HepG2 (cell line): ENCODE measurements around the gene CHST11. TPM values are rescaled to one million over a fixed set of nuclear protein-coding genes. Genes with fewer than 3 reads are reported as not detected.

Source experiments
- ATAC-seq: fragments of 200-7000 bp; cut with Tn5 transposase; 3 replicates; pipeline ENCODE4 v1.9.1; 2020; ENCODE audit warnings: mild to moderate bottlenecking, moderate library complexity
- BruUV-seq: library from RNA; stranded (reverse); fragments of 400-500 nt; replicated peaks from 2 replicates; lab custom pipeline; 2021; lab: Mats Ljungman, UMichigan
- CTCF ChIA-PET: fragments of 300-600 bp; formaldehyde crosslinking; extraction: SDS; loops from one replicate; lab custom pipeline; 2021; ENCODE audit warnings: low total read pairs, inconsistent platforms, low intra/inter-chr PET ratio; lab: Yijun Ruan, JAX
- POLR2A ChIA-PET: fragments of 350-600 bp; sonication (Branson Sonifier 250); formaldehyde crosslinking; loops from one replicate; lab custom pipeline; 2020; ENCODE audit warnings: antibody characterized with exemption, inconsistent platforms; lab: Yijun Ruan, JAX
- DNase-seq: peaks from one replicate; pipeline ENCODE4 v3.0.0-alpha.2; 2015; ENCODE audit warnings: low spot score
- FAIRE-seq: peaks from 3 replicates; lab custom pipeline; 2011; peaks lifted over from hg19 to GRCh38; lab: Jason Lieb, UNC
- H2AFZ ChIP-seq: one replicate; pipeline ENCODE4 v1.6.1; 2011; ENCODE audit warnings: low read length, inconsistent platforms
- H3K27ac ChIP-seq: fragments of 300-600 bp; 3 replicates; pipeline ENCODE4 v1.8.0; 2011; ENCODE audit warnings: mixed run types, mild to moderate bottlenecking, mixed read lengths, low read length, inconsistent platforms; ENCODE audit not compliant: insufficient read depth; ENCODE audit errors: extremely low read length
- H3K27me3 ChIP-seq, 2 experiments: fragments of 200-600 bp in 1 of 2; 2 replicates in 1 of 2; 3 replicates in 1 of 2; pipeline versions ENCODE4 v1.6.0 to v1.8.0; 2011; ENCODE audit warnings: low read length in 2 of 2, mild to moderate bottlenecking in 2 of 2, moderate library complexity in 2 of 2, inconsistent platforms in 1 of 2; ENCODE audit not compliant: insufficient read depth in 2 of 2, control insufficient read depth in 1 of 2
- H3K36me3 ChIP-seq, 2 experiments: fragments of 200-600 bp in 1 of 2; replicated peaks in 1 of 2; 2 replicates in 1 of 2; 3 replicates in 1 of 2; pipeline versions ENCODE4 v1.5.1 to v1.8.0; 2011; ENCODE audit warnings: low read length in 2 of 2, inconsistent platforms in 1 of 2; ENCODE audit not compliant: insufficient read depth in 2 of 2, control insufficient read depth in 1 of 2
- H3K4me1 ChIP-seq: 2 replicates; pipeline ENCODE4 v1.5.1; 2012; ENCODE audit warnings: low read length, inconsistent platforms; ENCODE audit not compliant: insufficient read depth
- H3K4me2 ChIP-seq: 2 replicates; pipeline ENCODE4 v1.6.0; 2011; ENCODE audit warnings: low read depth, low read length, inconsistent platforms
- H3K4me3 ChIP-seq, 3 experiments: fragments of 200-600 bp in 1 of 3; sonication (generic), shearing (Covaris generic) in 1 of 3; replicated peaks in 1 of 3; 2 replicates each; pipeline ENCODE4 v1.5.1; 2011 to 2016; ENCODE audit warnings: low read length in 3 of 3, inconsistent platforms in 2 of 3, low read depth in 2 of 3, mild to moderate bottlenecking in 2 of 3, control low read depth in 1 of 3, mixed read lengths in 1 of 3; ENCODE audit not compliant: insufficient read depth in 1 of 3
- H3K79me2 ChIP-seq: one replicate; pipeline ENCODE4 v1.6.1; 2011; ENCODE audit warnings: low read length, inconsistent platforms; ENCODE audit not compliant: insufficient read depth
- H3K9ac ChIP-seq: 2 replicates; pipeline ENCODE4 v1.6.0; 2011; ENCODE audit warnings: mild to moderate bottlenecking, low read depth, low read length, inconsistent platforms; ENCODE audit not compliant: insufficient read depth
- H3K9me3 ChIP-seq: 2 replicates; pipeline ENCODE4 v1.5.1; 2012; ENCODE audit warnings: mild to moderate bottlenecking, low read length
- H4K20me1 ChIP-seq: 2 replicates; pipeline ENCODE4 v1.6.0; 2011; ENCODE audit warnings: inconsistent platforms, mild to moderate bottlenecking, low read length, moderate library complexity; ENCODE audit not compliant: insufficient read depth
- CBX1 ChIP-seq: IDR thresholded peaks from one replicate; pipeline ENCODE4 v1.6.1; 2016; ENCODE audit warnings: antibody characterized with exemption, low read depth
- CSRNP1 ChIP-seq: sonication (generic); formaldehyde crosslinking; IDR thresholded peaks from 2 replicates; pipeline ENCODE4 v1.8.1; 2023; ENCODE audit warnings: mild to moderate bottlenecking, missing genetic modification reagents
- EZH2 ChIP-seq: conservative IDR thresholded peaks from 2 replicates; pipeline ENCODE4 v1.6.1; 2012; ENCODE audit warnings: mild to moderate bottlenecking, low read depth, low read length, moderate library complexity
- HHEX ChIP-seq: IDR thresholded peaks from 2 replicates; pipeline ENCODE4 v1.6.1; 2016; ENCODE audit warnings: control low read depth
- MTA1 ChIP-seq: sonication (generic); formaldehyde crosslinking; IDR thresholded peaks from 2 replicates; pipeline ENCODE4 v1.4.0; 2020; ENCODE audit warnings: missing genetic modification reagents, mild to moderate bottlenecking, borderline replicate concordance
- NCOR1 ChIP-seq: fragments of 200-600 bp; sonication (generic); IDR thresholded peaks from 2 replicates; pipeline ENCODE4 v1.7.0; 2017; ENCODE audit warnings: antibody characterized with exemption, low read length, borderline replicate concordance
- NFKBIZ ChIP-seq: IDR thresholded peaks from 2 replicates; pipeline ENCODE4 v1.6.1; 2018; ENCODE audit warnings: missing genetic modification reagents, missing compliant biosample characterization
- PCBP1 ChIP-seq: fragments of 200-400 bp; formaldehyde crosslinking; IDR thresholded peaks from 2 replicates; pipeline ENCODE4 v1.6.1; 2017; ENCODE audit warnings: mild to moderate bottlenecking, low read depth, low read length, borderline replicate concordance
- SIX4 ChIP-seq: sonication (generic); formaldehyde crosslinking; IDR thresholded peaks from 2 replicates; pipeline ENCODE4 v1.4.0; 2020; ENCODE audit warnings: missing genetic modification reagents
- SSRP1 ChIP-seq: IDR thresholded peaks from 2 replicates; pipeline ENCODE4 v1.6.1; 2016; ENCODE audit warnings: control low read depth
- ZNF24 ChIP-seq: fragments of 450-650 bp; IDR thresholded peaks from 2 replicates; pipeline ENCODE4 v1.6.1; 2017; ENCODE audit warnings: antibody characterized with exemption, mild to moderate bottlenecking
- ZNF333 ChIP-seq: sonication (generic); formaldehyde crosslinking; IDR thresholded peaks from 2 replicates; pipeline ENCODE4 v1.4.0; 2020; ENCODE audit warnings: mild to moderate bottlenecking, missing genetic modification reagents, borderline replicate concordance
- ZNF530 ChIP-seq: sonication (generic); formaldehyde crosslinking; IDR thresholded peaks from 2 replicates; pipeline ENCODE4 v1.5.0; 2020; ENCODE audit warnings: low read depth, mild to moderate bottlenecking, missing genetic modification reagents
- ZNF761 ChIP-seq: sonication (generic); formaldehyde crosslinking; conservative IDR thresholded peaks from 2 replicates; pipeline ENCODE4 v1.4.0; 2020; ENCODE audit warnings: mild to moderate bottlenecking, missing genetic modification reagents
- WGBS: methylation state at CpG from one replicate; pipeline ENCODE4 v1.1.6; 2017; ENCODE audit warnings: low lambda C conversion rate; 5-methylcytosine and 5-hydroxymethylcytosine counted together
- in situ Hi-C: cut with HindIII; loops from 2 replicates; pipeline ENCODE4 v1.10.0; 2017; ENCODE audit warnings: low pct_unique_long_range_greater_than_20kb; ENCODE audit not compliant: extremely low pct_ligation_motif_present
- intact Hi-C: fragments of 100-400 bp; cut with micrococcal nuclease; formaldehyde crosslinking; loops from one replicate; pipeline ENCODE4 v1.10.0; 2022; ENCODE audit not compliant: unreplicated experiment
- polyA plus RNA-seq, 8 experiments: library from polyadenylated mRNA; depleted of rRNA in 3 of 8; stranded (reverse) in 7 of 8; unstranded in 1 of 8; fragments of >200 nt; fragmentation: Illumina TruSeq in 4 of 8; extraction: Trizol in 4 of 8; gene quantifications; 2 replicates each; pipeline versions ENCODE4 v1.2.1 to v1.2.3, GENCODE V29; 2011 to 2016; ENCODE audit warnings: low read depth in 4 of 8, missing spikeins in 1 of 8, mixed read lengths in 1 of 8; ENCODE audit not compliant: insufficient read depth in 1 of 8
- total RNA-seq, 5 experiments: library from RNA; depleted of rRNA; stranded (reverse); fragments of >200 nt; fragmentation: Illumina TruSeq; extraction: Trizol; gene quantifications; 2 replicates each; pipeline ENCODE4 v1.2.3, GENCODE V29; 2016; ENCODE audit warnings: low read depth in 1 of 5

Gene CHST11
- total and polyA plus RNA-seq, 2 of the 13 experiments (the other 11 are each of a cell fraction or from before 2014, with no cell fraction given), result 0.15 TPM; not detected in 1

- CTCF ChIA-PET, result no interaction called here
- H3K27ac ChIP-seq, result no peak overlapping the region
- no peaks in the 10 kb centered on the region for H3K79me2 ChIP-seq
- no peak for DNase-seq
- H3K4me3 ChIP-seq, result no peak overlapping the region
- in situ Hi-C loops, result no loop called here
- no peak for ATAC-seq
- H3K4me2 ChIP-seq, result no peak overlapping the region
- no peak for TF ChIP-seq ZNF761 (CRISPR knock-in tag)
- TF ChIP-seq MTA1, result no peak
- no peak for TF ChIP-seq SIX4
- TF ChIP-seq EZH2, result no peak
- TF ChIP-seq PCBP1, result no peak
- no peak for TF ChIP-seq ZNF530 (CRISPR knock-in tag)
- no peak for TF ChIP-seq ZNF24
- FAIRE-seq, result no peak
- no peaks in the 10 kb centered on the region for H3K4me1 ChIP-seq
- H3K27me3 ChIP-seq, result peaks cover 0 to 13% of the 10 kb centered on the region in 2 experiments; a peak in 1 of 5 replicates
- no peak overlapping the region for H3K9ac ChIP-seq
- H4K20me1 ChIP-seq, result no peaks in the 10 kb centered on the region
- H3K36me3 ChIP-seq, result no peaks in the 10 kb centered on the region
- intact Hi-C loops, result no loop called here
- no peaks in the 10 kb centered on the region for H3K9me3 ChIP-seq
- no peak overlapping the region for H2AFZ ChIP-seq
- BruUV-seq, result no TSS peak
- POLR2A ChIA-PET, result no interaction called here
- WGBS, result 5% methylated on average over 5 of the region's 5 CpGs
These were observed 38.0 kb downstream of the CHST11 start for GRCh38 chr12:104494793-104495158.

DNA sequence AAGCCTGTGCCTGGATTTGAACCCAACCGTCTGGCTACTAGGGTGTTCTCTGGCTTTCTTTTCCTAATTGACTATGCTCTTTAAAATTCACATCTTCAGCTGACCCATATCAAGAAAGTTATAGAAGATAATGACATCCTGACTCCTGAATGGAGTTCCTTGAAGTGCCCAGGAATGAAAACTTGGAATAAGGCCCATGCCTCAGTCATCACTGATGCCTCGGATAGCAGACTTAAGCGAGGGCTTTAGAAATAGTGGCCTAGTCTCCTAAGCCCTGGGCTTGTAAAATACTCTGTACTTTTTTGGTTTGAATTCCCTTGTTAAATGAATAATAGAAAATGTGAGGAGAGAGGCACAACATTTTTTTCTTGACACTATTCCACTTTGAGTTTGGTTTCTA lies 39.0 kb downstream of the CHST11 start:
- peaks cover 0 to 18% of the 10 kb centered on the region in 2 experiments; a peak in 2 of 5 replicates for H3K27me3 ChIP-seq
- DNase-seq, result no peak
- H3K4me1 ChIP-seq, result no peaks in the 10 kb centered on the region
- no peak overlapping the region for H3K27ac ChIP-seq
- no peak overlapping the region for H3K4me2 ChIP-seq
- H3K9ac ChIP-seq, result no peak overlapping the region
- no peaks in the 10 kb centered on the region for H3K36me3 ChIP-seq
- H3K4me3 ChIP-seq, result no peak overlapping the region
- H3K79me2 ChIP-seq, result no peaks in the 10 kb centered on the region
- POLR2A ChIA-PET, result no interaction called here
- intact Hi-C loops, result no loop called here
- no peak overlapping the region for H2AFZ ChIP-seq
- H4K20me1 ChIP-seq, result no peaks in the 10 kb centered on the region
- H3K9me3 ChIP-seq, result no peaks in the 10 kb centered on the region
- in situ Hi-C loops, result no loop called here
- no TSS peak for BruUV-seq
- no peak for FAIRE-seq
- WGBS, result 24% methylated on average over 3 of the region's 3 CpGs
- no peak for ATAC-seq
- CTCF ChIA-PET, result no interaction called here
- no peak for TF ChIP-seq CSRNP1 (CRISPR knock-in tag)
- no peak for TF ChIP-seq ZNF333 (CRISPR knock-in tag)
- TF ChIP-seq CBX1, result no peak
- TF ChIP-seq EZH2, result no peak
- no peak for TF ChIP-seq NFKBIZ
- TF ChIP-seq SSRP1, result no peak
- TF ChIP-seq HHEX (CRISPR knock-in tag), result no peak
- TF ChIP-seq NCOR1, result no peak
